AG04450 (cell line): ENCODE results near the gene ITIH4. TPM values are rescaled to one million over a fixed set of nuclear protein-coding genes. Genes with fewer than 3 reads are reported as not detected.

Experiments
- CTCF ChIA-PET: fragments of 300-600, 350-600 bp; formaldehyde crosslinking; extraction: SDS; loops from one replicate; lab custom pipeline; 2022; ENCODE audit warnings: antibody characterized with exemption, inconsistent platforms; lab: Charles Lee
- POLR2A ChIA-PET: fragments of 350-600 bp; formaldehyde crosslinking; extraction: SDS; loops from one replicate; lab custom pipeline; 2021; ENCODE audit warnings: antibody characterized with exemption, inconsistent platforms; lab: Yijun Ruan, JAX
- DNase-seq: peaks from one replicate; pipeline ENCODE4 v3.0.0-alpha.2; 2011; ENCODE audit warnings: low read depth, low spot score
- H3K27ac ChIP-seq: one replicate; pipeline ENCODE4 v1.5.1; 2012; ENCODE audit warnings: low read depth, low read length, control low read depth
- H3K27me3 ChIP-seq: one replicate; pipeline ENCODE4 v1.6.0; 2012; ENCODE audit warnings: low read length; ENCODE audit not compliant: control insufficient read depth, insufficient read depth
- H3K4me3 ChIP-seq: 2 replicates; pipeline ENCODE4 v1.5.1; 2011; ENCODE audit warnings: mild to moderate bottlenecking, low read depth, low read length, control low read depth
- H3K9me3 ChIP-seq: 2 replicates; pipeline ENCODE4 v1.5.1; 2012; ENCODE audit warnings: low read length; ENCODE audit not compliant: control insufficient read depth, insufficient read depth
- CTCF ChIP-seq: IDR thresholded peaks from 2 replicates; pipeline ENCODE4 v1.5.1; 2011; ENCODE audit warnings: low read depth, low read length, control low read depth, inconsistent platforms
- polyA plus RNA-seq: library from polyadenylated mRNA; depleted of rRNA; stranded (reverse); fragments of >200 nt; gene quantifications from 2 replicates; pipeline ENCODE4 v1.2.3, GENCODE V29; 2011; rRNA removed
- small RNA-seq: library from RNA; depleted of rRNA; stranded (forward); fragments of <200 nt; gene quantifications from one replicate; pipeline ENCODE3, GENCODE V24; 2012; ENCODE audit warnings: low read depth; ENCODE audit not compliant: insufficient read length

The ITIH4 gene
- polyA plus RNA-seq, 1 experiment, result 0.64 TPM

- Histone ChIP-seq H3K9me3 (no peaks in the 10 kb centered on the region), H3K4me3 (no peak overlapping the region), H3K27ac (no peak overlapping the region), H3K27me3 (no peaks in the 10 kb centered on the region)
- TF ChIP-seq CTCF, result no peak
- POLR2A ChIA-PET, result no interaction called here
- CTCF ChIA-PET, result no interaction called here
- no peak for DNase-seq
Observed at GRCh38 chr3:52763466-52763865, 67.0 kb downstream of the ITIH4 start.

Small RNA genes lying within 50 kb of the gene (small RNA-seq; reads per million reads assigned to genes)
- gene MIR8064 (not detected), gene MUSTN1 (not detected)

Other genes starting within 250 kb of the ITIH4 start
- 31.3 and 40.6 TPM in 2 replicates for gene PBRM1, start 144.8 kb downstream of the ITIH4 start, polyA plus RNA-seq
- 71.6 and 81.7 TPM in 2 replicates for gene GNL3, start 144.6 kb downstream of the ITIH4 start, polyA plus RNA-seq
- 127 and 147 TPM in 2 replicates for gene GLT8D1, start 124.9 kb downstream of the ITIH4 start, polyA plus RNA-seq
- gene SPCS1, start 124.6 kb downstream of the ITIH4 start, polyA plus RNA-seq, result 135 and 161 TPM in 2 replicates
- gene NEK4, start 59.7 kb downstream of the ITIH4 start, polyA plus RNA-seq, result 13.4 and 14.4 TPM in 2 replicates
- not detected in 2 replicates for gene ITIH1, start 53.1 kb downstream of the ITIH4 start, polyA plus RNA-seq
- 0.72 and 0.86 TPM in 2 replicates for gene ITIH3, start 35.9 kb downstream of the ITIH4 start, polyA plus RNA-seq
- gene MUSTN1, start 4.3 kb upstream of the ITIH4 start, polyA plus RNA-seq, result not detected in 2 replicates
- gene STIMATE, start 66.9 kb upstream of the ITIH4 start, polyA plus RNA-seq, result 10.0 and 12.5 TPM in 2 replicates
- 1.6 and 2.0 TPM in 2 replicates for gene SFMBT1, start 215.4 kb upstream of the ITIH4 start, polyA plus RNA-seq